HepG2 (cell line): ENCODE measurements around the gene LRRC32.

Source experiments
- MTF1 ChIP-seq: sonication (generic); formaldehyde crosslinking; IDR thresholded peaks from 2 replicates; pipeline ENCODE4 v1.5.0; 2020; ENCODE audit warnings: missing genetic modification reagents
- TCF7 ChIP-seq: sonication (generic); IDR thresholded peaks from 2 replicates; pipeline ENCODE4 v1.6.1; 2016; ENCODE audit warnings: antibody characterized with exemption, low read depth
- ZNF431 ChIP-seq: sonication (generic); formaldehyde crosslinking; IDR thresholded peaks from 2 replicates; pipeline ENCODE4 v1.9.0; 2022; ENCODE audit warnings: missing genetic modification reagents, low read depth, mild to moderate bottlenecking, borderline replicate concordance
- TF ChIP-seq, protein P1 (sequence below): sonication (generic); formaldehyde crosslinking; IDR thresholded peaks from 2 replicates; pipeline ENCODE4 v1.5.0; 2020; ENCODE audit warnings: missing genetic modification reagents
- TF ChIP-seq, protein P2 (sequence below): sonication (generic); formaldehyde crosslinking; IDR thresholded peaks from 2 replicates; pipeline ENCODE4 v1.4.0; 2020; ENCODE audit warnings: missing genetic modification reagents
- TF ChIP-seq, protein P3 (sequence below): sonication (generic); formaldehyde crosslinking; IDR thresholded peaks from 2 replicates; pipeline ENCODE4 v1.5.0; 2020; ENCODE audit warnings: mild to moderate bottlenecking, missing genetic modification reagents, moderate library complexity
- TF ChIP-seq, protein P4 (sequence below): sonication (generic); formaldehyde crosslinking; IDR thresholded peaks from 2 replicates; pipeline ENCODE4 v1.4.0; 2020; ENCODE audit warnings: mild to moderate bottlenecking, missing genetic modification reagents
- TF ChIP-seq, protein P5 (sequence below): sonication (generic); formaldehyde crosslinking; conservative IDR thresholded peaks from 2 replicates; pipeline ENCODE4 v1.4.0; 2020; ENCODE audit warnings: missing genetic modification reagents
- TF ChIP-seq, protein P6 (sequence below): sonication (generic); formaldehyde crosslinking; IDR thresholded peaks from 2 replicates; pipeline ENCODE4 v1.8.0; 2022; ENCODE audit warnings: missing genetic modification reagents, mild to moderate bottlenecking, moderate library complexity, borderline replicate concordance

DNA sequence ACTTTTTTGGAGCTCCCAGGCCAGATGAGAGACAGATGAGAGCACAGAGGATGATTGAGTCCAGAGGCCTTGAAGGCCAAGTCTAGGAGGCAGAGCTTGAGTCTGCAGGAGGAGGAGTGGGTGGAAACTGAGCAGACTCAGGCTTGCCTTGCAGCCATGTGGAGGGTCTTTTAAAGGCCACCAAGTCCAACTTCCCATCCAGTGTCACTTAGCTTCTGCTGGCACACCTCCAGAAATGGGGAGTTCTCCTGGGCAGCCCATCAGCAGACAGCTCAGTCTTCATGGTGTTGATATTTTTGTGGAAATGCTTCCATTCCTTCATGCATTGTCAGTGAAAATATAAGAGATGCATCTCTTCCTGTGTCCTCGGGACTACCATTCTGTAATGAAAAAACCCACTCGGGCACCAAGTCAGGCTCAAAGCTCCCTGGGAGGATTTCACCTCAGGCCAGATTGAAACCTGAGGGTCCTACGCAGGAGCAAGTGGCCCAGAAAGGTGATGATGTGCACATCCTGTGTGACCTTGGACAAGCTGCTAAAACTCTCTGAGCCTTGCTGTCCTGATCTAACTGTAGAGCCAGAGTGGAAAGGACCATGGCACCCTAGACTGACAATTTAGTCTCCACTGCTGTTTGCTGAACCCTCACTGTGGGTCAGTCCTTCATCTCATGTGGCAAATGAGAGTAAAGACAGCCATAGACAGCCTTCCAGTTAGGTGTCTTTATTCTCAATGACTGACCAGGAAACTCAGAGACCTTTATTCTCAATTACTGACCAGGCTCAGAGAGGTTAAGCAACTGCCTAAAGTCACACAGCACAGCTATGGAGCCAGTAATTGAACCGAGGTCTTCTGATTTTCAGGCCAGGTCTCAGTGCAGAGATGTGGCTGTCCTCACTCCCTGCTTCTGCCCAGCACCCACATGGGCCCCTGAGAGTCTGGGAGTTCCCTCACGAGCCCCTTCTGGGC is 2.9 kb upstream of the LRRC32 start:
- no peak for TF ChIP-seq MTF1
- TF ChIP-seq, protein P1, sequence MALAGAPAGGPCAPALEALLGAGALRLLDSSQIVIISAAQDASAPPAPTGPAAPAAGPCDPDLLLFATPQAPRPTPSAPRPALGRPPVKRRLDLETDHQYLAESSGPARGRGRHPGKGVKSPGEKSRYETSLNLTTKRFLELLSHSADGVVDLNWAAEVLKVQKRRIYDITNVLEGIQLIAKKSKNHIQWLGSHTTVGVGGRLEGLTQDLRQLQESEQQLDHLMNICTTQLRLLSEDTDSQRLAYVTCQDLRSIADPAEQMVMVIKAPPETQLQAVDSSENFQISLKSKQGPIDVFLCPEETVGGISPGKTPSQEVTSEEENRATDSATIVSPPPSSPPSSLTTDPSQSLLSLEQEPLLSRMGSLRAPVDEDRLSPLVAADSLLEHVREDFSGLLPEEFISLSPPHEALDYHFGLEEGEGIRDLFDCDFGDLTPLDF (CRISPR knock-in tag) = no peak
- TF ChIP-seq, protein P2, sequence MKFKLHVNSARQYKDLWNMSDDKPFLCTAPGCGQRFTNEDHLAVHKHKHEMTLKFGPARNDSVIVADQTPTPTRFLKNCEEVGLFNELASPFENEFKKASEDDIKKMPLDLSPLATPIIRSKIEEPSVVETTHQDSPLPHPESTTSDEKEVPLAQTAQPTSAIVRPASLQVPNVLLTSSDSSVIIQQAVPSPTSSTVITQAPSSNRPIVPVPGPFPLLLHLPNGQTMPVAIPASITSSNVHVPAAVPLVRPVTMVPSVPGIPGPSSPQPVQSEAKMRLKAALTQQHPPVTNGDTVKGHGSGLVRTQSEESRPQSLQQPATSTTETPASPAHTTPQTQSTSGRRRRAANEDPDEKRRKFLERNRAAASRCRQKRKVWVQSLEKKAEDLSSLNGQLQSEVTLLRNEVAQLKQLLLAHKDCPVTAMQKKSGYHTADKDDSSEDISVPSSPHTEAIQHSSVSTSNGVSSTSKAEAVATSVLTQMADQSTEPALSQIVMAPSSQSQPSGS (CRISPR knock-in tag) = no peak
- no peak for TF ChIP-seq TCF7
- TF ChIP-seq, protein P3, sequence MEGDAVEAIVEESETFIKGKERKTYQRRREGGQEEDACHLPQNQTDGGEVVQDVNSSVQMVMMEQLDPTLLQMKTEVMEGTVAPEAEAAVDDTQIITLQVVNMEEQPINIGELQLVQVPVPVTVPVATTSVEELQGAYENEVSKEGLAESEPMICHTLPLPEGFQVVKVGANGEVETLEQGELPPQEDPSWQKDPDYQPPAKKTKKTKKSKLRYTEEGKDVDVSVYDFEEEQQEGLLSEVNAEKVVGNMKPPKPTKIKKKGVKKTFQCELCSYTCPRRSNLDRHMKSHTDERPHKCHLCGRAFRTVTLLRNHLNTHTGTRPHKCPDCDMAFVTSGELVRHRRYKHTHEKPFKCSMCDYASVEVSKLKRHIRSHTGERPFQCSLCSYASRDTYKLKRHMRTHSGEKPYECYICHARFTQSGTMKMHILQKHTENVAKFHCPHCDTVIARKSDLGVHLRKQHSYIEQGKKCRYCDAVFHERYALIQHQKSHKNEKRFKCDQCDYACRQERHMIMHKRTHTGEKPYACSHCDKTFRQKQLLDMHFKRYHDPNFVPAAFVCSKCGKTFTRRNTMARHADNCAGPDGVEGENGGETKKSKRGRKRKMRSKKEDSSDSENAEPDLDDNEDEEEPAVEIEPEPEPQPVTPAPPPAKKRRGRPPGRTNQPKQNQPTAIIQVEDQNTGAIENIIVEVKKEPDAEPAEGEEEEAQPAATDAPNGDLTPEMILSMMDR (CRISPR knock-in tag) = no peak
- TF ChIP-seq ZNF431 = no peak
- TF ChIP-seq, protein P4, sequence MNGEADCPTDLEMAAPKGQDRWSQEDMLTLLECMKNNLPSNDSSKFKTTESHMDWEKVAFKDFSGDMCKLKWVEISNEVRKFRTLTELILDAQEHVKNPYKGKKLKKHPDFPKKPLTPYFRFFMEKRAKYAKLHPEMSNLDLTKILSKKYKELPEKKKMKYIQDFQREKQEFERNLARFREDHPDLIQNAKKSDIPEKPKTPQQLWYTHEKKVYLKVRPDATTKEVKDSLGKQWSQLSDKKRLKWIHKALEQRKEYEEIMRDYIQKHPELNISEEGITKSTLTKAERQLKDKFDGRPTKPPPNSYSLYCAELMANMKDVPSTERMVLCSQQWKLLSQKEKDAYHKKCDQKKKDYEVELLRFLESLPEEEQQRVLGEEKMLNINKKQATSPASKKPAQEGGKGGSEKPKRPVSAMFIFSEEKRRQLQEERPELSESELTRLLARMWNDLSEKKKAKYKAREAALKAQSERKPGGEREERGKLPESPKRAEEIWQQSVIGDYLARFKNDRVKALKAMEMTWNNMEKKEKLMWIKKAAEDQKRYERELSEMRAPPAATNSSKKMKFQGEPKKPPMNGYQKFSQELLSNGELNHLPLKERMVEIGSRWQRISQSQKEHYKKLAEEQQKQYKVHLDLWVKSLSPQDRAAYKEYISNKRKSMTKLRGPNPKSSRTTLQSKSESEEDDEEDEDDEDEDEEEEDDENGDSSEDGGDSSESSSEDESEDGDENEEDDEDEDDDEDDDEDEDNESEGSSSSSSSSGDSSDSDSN (CRISPR knock-in tag) = no peak
- TF ChIP-seq, protein P5, sequence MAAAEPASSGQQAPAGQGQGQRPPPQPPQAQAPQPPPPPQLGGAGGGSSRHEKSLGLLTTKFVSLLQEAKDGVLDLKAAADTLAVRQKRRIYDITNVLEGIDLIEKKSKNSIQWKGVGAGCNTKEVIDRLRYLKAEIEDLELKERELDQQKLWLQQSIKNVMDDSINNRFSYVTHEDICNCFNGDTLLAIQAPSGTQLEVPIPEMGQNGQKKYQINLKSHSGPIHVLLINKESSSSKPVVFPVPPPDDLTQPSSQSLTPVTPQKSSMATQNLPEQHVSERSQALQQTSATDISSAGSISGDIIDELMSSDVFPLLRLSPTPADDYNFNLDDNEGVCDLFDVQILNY (CRISPR knock-in tag) = no peak
- TF ChIP-seq, protein P6, sequence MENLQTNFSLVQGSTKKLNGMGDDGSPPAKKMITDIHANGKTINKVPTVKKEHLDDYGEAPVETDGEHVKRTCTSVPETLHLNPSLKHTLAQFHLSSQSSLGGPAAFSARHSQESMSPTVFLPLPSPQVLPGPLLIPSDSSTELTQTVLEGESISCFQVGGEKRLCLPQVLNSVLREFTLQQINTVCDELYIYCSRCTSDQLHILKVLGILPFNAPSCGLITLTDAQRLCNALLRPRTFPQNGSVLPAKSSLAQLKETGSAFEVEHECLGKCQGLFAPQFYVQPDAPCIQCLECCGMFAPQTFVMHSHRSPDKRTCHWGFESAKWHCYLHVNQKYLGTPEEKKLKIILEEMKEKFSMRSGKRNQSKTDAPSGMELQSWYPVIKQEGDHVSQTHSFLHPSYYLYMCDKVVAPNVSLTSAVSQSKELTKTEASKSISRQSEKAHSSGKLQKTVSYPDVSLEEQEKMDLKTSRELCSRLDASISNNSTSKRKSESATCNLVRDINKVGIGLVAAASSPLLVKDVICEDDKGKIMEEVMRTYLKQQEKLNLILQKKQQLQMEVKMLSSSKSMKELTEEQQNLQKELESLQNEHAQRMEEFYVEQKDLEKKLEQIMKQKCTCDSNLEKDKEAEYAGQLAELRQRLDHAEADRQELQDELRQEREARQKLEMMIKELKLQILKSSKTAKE (CRISPR knock-in tag) = no peak
